Mucosa of stomach (tissue), 1 donor: ENCODE data around the gene SUMO2.
A peak's percentile ranks its signal among the peaks of the same experiment; 100 is the strongest.
"Not testable (repeated sequence)": the region's sequence is repeated elsewhere in the genome, so short reads cannot be mapped to it uniquely, and the experiment has no call there.

Experiments used
- H3K27me3 ChIP-seq: one replicate; pipeline ENCODE4 v1.7.0; 2013; ENCODE audit warnings: mild to moderate bottlenecking, low read length; ENCODE audit not compliant: control insufficient read depth, insufficient read depth
- H3K36me3 ChIP-seq: one replicate; pipeline ENCODE4 v1.7.0; 2013; ENCODE audit warnings: low read length; ENCODE audit not compliant: control insufficient read depth, insufficient read depth
- H3K4me1 ChIP-seq: one replicate; pipeline ENCODE4 v1.7.0; 2013; ENCODE audit warnings: mild to moderate bottlenecking, low read length; ENCODE audit not compliant: control insufficient read depth, insufficient read depth
- H3K4me3 ChIP-seq: one replicate; pipeline ENCODE4 v1.7.0; 2013; ENCODE audit warnings: low read length
- H3K9ac ChIP-seq: one replicate; pipeline ENCODE4 v1.7.0; 2013; ENCODE audit warnings: mild to moderate bottlenecking, low read length, moderate library complexity
- H3K9me3 ChIP-seq: one replicate; pipeline ENCODE4 v1.7.0; 2013; ENCODE audit warnings: mild to moderate bottlenecking, low read length, moderate library complexity; ENCODE audit not compliant: control insufficient read depth
- donor health status: Pancreatic carcinoma.

SUMO2 gene

DNA sequence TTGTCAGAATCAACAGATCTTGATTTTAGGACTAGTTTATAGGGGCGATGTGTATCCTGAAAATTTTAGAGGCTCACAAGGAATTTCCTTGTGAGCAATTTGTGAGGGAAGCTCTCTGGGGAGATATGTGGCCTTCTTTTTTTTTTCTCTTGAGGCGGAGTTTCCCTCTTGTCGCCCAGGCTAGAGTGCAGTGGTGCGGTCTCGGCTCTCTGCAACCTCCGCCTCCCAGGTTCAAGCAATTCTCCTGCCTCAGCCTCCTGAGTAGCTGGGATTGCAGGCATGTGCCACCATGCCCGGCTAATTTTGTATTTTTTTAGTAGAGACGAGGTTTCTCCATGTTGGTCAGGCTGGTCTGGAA lies 24.3 kb upstream of the SUMO2 start:
- H3K9ac ChIP-seq, H3K4me3 ChIP-seq, H3K4me1 ChIP-seq: not testable (repeated sequence)

GRCh38 chr17:75205793-75206163 lies 23.0 kb upstream of the SUMO2 start:
- H3K4me3 ChIP-seq: peak overlapping the region; percentile 85
- no peaks in the 10 kb centered on the region for H3K27me3 ChIP-seq
- peaks cover 8% of the 10 kb centered on the region for H3K4me1 ChIP-seq
- H3K9ac ChIP-seq: peak overlapping the region; percentile 90
- no peaks in the 10 kb centered on the region for H3K9me3 ChIP-seq
- no peaks in the 10 kb centered on the region for H3K36me3 ChIP-seq

More for the DNA sequence above, 24.3 kb upstream of the SUMO2 start:
- not testable (repeated sequence) for H3K27me3 ChIP-seq, H3K9me3 ChIP-seq, H3K36me3 ChIP-seq

DNA sequence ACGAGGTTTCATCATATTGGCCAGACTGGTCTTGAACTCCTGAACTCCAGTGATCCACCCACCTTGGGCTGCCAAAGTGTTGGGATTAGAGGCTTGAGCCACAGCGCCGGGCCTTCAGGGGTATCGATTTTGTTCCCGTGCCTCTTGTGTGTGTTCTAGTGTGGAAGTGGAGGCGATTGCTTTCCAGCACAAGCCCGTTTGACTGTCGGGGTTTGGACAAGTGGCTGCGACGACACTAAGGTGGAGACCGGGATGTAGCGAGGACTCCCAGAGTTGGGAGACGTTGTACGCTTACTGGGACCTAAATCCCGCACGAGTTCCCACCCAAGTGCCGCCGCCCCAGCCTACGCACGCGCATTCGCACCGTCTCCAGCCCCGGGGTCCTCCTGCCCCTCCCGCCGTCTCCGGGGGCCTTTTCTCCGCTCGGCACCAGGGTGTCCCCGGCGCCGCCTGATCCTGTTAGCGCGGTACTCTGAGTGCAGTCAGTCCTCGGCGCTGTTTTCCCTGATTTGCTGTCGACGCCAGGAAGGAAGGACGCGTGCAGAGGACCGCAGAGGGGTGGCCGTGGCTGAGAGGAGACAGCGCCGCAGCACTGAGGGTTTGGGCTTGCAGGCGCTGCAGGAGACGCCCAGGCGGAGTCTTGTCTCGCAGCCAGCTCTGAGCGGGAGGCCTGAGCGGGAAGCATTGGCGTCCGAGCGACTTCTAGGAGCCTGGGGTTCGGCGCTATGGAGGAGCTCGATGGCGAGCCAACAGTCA lies 22.5 kb upstream of the SUMO2 start, which contains the start of gene NUP85:
NUP85 (plus strand) TSS at position 643 of the 756 bp plus-strand sequence; CDS start at position 726, 83 bp downstream.
- no peaks in the 10 kb centered on the region for H3K9me3 ChIP-seq
- H3K27me3 ChIP-seq: no peaks in the 10 kb centered on the region
- H3K4me1 ChIP-seq: peaks cover 8% of the 10 kb centered on the region
- H3K9ac ChIP-seq: peak within 1 kb of the TSS; percentile 90
- no peaks in the 10 kb centered on the region for H3K36me3 ChIP-seq
- H3K4me3 ChIP-seq: peak within 1 kb of the TSS; percentile 85

- no peak overlapping the region for H3K4me3 ChIP-seq
These were observed 17.3 kb upstream of the SUMO2 start for GRCh38 chr17:75199886-75200618.

DNA sequence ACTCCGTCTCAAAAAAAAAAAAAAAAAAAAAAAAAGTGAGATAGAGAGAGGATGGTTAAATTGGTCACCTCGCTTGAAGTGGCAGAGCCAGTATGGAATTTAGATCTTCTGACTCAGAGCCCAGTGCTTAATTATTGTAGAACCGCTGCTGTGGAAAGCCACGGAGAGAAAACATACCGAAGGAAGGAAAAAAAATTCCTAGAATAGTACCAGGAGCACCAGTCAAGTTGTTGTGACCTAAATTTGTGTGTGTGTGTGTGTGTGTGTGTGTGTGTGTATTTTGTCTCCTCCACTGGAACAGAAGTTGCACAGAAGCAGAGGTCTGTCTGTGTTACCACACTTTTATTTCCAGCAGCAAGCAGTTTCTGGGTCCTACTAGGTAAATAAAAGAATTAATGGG lies 12.1 kb upstream of the SUMO2 start:
- H3K36me3 ChIP-seq: no peaks in the 10 kb centered on the region
- no peak overlapping the region for H3K4me3 ChIP-seq
- H3K4me1 ChIP-seq: no peaks in the 10 kb centered on the region
- H3K9me3 ChIP-seq: no peaks in the 10 kb centered on the region
- no peak overlapping the region for H3K9ac ChIP-seq
- no peaks in the 10 kb centered on the region for H3K27me3 ChIP-seq

More at GRCh38 chr17:75199886-75200618, 17.3 kb upstream of the SUMO2 start:
- Histone ChIP-seq H3K36me3 (no peaks in the 10 kb centered on the region), H3K4me1 (peaks cover 7% of the 10 kb centered on the region), H3K9ac (no peak overlapping the region), H3K9me3 (no peaks in the 10 kb centered on the region), H3K27me3 (no peaks in the 10 kb centered on the region)

- H3K9me3 ChIP-seq: no peaks in the 10 kb centered on the region
- no peak overlapping the region for H3K9ac ChIP-seq
- H3K4me3 ChIP-seq: no peak overlapping the region
- no peaks in the 10 kb centered on the region for H3K27me3 ChIP-seq
- H3K4me1 ChIP-seq: no peaks in the 10 kb centered on the region
- H3K36me3 ChIP-seq: no peaks in the 10 kb centered on the region
These were observed 8.8 kb upstream of the SUMO2 start for GRCh38 chr17:75191584-75191983.

GRCh38 chr17:75188614-75189013 lies 5.9 kb upstream of the SUMO2 start:
- no peaks in the 10 kb centered on the region for H3K36me3 ChIP-seq
- no peak overlapping the region for H3K4me3 ChIP-seq
- no peaks in the 10 kb centered on the region for H3K9me3 ChIP-seq
- H3K9ac ChIP-seq: no peak overlapping the region
- peaks cover under 1% of the 10 kb centered on the region for H3K4me1 ChIP-seq
- H3K27me3 ChIP-seq: no peaks in the 10 kb centered on the region

DNA sequence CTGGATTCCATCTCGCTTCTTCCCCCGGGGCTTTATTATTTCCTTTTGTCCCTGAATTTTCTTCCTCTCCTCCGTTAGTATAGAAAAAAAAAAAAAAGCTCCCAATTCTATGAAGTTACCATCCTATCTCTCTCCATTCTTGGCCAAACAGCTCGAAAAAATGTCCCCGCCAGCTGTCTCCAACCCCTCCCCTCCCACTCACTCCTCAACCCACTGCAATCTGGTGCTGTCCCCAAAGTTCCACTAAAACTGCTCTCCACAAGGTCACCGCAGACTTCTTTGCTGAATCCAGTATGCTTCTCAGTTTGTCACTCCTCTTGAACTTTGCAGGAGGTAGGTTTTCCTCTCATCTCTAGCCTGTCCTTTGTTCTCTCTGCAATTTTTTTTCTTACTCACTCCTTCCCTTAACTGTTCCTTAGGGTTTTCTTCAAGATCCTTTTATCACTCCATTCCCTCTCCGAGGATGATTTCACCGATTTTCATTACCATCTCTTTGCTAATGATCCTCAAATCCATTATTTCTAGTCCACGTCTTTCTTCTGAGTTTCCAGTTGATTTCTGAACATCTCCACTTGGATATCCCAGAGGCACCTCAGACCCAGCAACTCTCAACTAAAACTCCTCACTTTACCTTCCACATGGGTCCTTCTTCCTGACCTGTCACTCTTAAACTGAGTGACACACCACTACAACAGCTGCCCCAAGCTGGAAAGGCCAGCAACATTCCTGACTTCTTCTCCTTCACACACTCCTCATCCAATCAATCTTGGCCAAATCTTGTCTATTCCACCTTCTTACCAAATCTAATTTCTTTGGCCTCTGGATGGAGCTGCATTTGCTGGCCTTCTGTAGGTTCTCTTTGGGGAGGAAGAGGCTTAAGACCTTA lies 1.5 kb upstream of the SUMO2 start:
- no peaks in the 10 kb centered on the region for H3K27me3 ChIP-seq
- H3K4me3 ChIP-seq: no peak overlapping the region
- H3K9ac ChIP-seq: no peak overlapping the region
- H3K36me3 ChIP-seq: no peaks in the 10 kb centered on the region
- peaks cover 17% of the 10 kb centered on the region for H3K4me1 ChIP-seq
- H3K9me3 ChIP-seq: no peaks in the 10 kb centered on the region

DNA sequence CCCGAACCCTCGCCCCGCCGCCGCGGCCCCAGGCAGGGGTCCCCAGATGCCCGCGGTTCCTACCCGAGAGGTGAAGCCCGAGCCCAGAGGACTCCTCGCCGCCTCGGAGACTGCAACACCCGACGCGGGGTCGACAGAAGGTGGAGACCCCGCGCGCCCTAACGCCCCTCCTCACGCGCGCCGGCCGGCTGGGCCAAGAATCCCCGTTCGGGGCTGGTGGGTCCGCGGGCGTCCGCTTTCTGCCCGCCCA lies 515 bp downstream of the SUMO2 start:
- H3K4me3 ChIP-seq: peak overlapping the region; percentile 94
- H3K9me3 ChIP-seq: no peaks in the 10 kb centered on the region
- peaks cover 17% of the 10 kb centered on the region for H3K4me1 ChIP-seq
- no peaks in the 10 kb centered on the region for H3K27me3 ChIP-seq
- H3K36me3 ChIP-seq: no peaks in the 10 kb centered on the region
- peak overlapping the region; percentile 90 for H3K9ac ChIP-seq

GRCh38 chr17:75181608-75182318 lies 996 bp downstream of the SUMO2 start:
- Histone ChIP-seq H3K36me3 (no peaks in the 10 kb centered on the region), H3K9me3 (no peaks in the 10 kb centered on the region), H3K9ac (peak overlapping the region; percentile 90), H3K27me3 (no peaks in the 10 kb centered on the region), H3K4me1 (peaks cover 17% of the 10 kb centered on the region), H3K4me3 (peak overlapping the region; percentile 94)

DNA sequence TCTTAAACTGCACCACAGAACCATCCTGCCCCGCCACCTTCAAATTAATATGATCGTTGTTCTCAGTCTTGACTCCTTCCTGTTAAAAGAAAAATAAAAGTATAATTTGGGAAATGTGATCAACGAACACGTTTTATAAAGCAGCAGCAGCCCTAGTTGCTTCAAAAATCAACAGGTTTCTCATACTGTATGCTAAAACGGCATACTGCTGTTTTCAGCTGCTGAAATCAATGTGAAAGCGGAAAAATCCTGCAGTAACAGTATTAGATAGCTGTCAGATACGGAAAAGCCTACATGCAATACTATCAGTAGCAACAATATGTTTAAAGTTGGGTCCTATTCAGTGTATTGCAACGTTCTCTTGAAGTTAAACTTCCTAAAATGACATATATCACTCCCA lies 1.6 kb downstream of the SUMO2 start:
- H3K4me1 ChIP-seq: peaks cover 17% of the 10 kb centered on the region

More for the DNA sequence above, 1.6 kb downstream of the SUMO2 start:
- H3K36me3 ChIP-seq: no peaks in the 10 kb centered on the region
- peak overlapping the region; percentile 94 for H3K4me3 ChIP-seq
- H3K9me3 ChIP-seq: no peaks in the 10 kb centered on the region
- H3K27me3 ChIP-seq: no peaks in the 10 kb centered on the region
- H3K9ac ChIP-seq: peak overlapping the region; percentile 90
